Activated gamma-delta T cell treated with anti-CD3 and anti-CD28 coated beads, Interleukin-2, amount 50 U/mL, for 16 hours (primary cell): Measurements from ENCODE around the gene KCNK10.

Experiments used
- DNase-seq: peaks from one replicate; pipeline ENCODE4 v3.0.0-alpha.2; 2020; ENCODE audit warnings: low read depth

The KCNK10 gene

DNA sequence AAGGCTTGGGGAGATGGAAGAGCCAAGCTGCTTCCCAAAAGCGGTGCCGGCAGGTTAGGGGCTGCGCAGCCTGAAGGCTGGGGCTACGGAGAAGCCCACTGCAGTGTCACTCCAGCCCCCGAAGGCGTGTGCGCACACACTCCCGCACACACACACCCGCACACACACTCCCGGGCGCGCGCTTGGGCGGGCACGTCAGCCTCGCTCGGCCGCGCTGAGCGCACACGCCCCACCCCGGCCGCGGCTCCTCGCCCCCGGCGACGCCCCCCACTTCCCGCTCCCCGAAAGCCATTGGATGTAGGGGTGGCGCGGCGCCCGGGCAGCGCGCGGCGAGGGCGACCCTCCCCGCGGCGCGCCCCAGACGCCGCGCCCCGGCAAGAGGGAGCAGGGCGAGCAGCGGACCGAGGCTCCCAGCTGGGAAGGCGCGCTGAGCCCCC, at the start of gene KCNK10:
KCNK10 (minus strand) TSS at position 184 of the 437 bp plus-strand sequence. CDS start 471 bp downstream, outside the sequence.
- no peak for DNase-seq

DNA sequence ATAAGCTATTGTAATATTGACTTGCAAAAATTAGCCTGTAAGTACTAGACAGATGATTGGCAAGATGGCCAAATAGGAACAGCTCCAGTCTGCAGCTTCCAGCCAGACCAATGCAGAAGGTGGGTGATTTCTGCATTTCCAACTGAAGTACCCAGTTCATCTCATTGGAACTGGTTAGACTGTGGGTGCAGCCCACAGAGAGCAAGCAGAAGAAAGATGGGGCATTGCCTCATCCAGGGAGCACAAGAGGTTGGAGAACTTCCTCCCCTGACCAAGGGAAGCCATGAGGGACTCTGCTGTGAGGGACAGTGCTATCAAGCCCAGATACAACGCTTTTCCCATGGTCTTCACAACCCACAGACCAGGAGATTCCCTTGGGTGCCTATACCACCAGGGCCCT, 46.4 kb upstream of the KCNK10 start:
- no peak for DNase-seq

- no peak for DNase-seq
These were observed 41.8 kb upstream of the KCNK10 start for GRCh38 chr14:88364710-88365413.

DNA sequence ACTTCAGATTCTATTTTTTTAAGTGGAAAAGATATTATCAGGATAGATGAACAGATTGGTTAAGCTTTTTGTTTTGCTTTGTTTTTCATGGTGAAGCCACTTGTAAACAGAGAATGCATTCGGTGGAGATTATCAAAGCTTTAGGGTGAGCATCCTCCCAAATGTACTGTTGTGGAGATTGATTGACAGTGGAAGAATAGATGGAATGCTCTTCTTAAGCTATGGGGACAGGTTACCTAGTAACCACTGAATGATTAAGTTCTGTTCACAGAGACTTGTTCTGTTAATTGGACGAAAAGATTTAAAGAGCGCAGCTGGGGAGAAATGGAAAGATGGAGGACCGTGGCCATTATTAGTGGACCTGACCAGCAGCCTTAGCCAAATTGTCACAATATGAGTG, 40.6 kb upstream of the KCNK10 start:
- no peak for DNase-seq

GRCh38 chr14:88359500-88359899, 36.4 kb upstream of the KCNK10 start:
- DNase-seq: no peak

GRCh38 chr14:88354358-88354757, 31.3 kb upstream of the KCNK10 start:
- no peak for DNase-seq

DNA sequence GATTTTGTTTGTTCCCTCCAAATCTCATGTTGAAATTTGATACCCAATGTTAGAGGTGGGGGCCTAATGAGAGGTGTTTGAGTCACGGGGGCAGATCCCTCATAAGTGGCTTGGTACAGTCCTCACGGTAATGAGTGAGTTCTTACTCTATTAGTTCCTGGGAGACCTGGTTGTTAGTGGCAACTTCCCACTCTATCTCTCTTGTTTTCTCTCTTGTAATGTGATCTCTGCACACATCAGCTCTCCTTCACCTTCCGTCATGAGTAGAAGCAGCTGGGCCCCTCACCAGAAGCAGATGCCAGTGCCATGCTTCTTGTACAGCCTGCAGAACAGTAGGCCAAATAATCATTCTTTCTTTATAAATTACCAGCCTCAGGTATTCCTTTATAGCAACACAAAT, 29.6 kb upstream of the KCNK10 start:
- DNase-seq: no peak

DNA sequence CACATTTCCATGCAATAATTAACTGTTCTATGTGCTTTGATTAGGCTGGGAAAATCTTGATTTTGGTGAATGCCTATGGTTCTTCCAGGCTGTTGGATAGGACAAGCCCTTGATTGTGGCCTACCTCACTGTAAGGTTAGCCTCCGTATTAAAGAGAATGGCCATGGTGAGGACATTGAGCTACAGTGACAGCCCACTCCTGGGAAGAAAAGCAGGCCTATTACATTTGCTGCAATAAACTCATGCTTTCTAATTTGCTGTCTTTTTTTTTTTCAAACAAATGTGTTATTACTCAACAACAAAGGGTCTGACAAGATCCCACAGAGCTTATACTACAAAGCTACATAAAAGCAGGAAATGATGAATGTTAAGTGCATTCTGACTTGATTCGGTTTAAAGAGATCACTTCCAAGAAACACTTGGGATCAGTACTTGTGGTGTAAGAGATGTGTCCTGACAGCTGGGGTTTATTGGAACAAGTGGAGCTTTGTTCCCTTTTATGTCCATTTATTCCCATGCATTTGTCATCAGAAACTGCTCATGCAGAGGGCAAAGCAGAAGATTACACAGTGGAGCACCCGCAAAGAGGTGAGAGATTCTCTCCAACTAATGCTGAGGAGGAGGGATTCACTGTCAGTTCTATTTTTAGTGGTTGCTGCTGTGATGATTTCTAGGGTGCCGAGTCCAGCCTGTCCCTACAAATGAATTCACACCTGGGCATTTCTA, 29.1 kb upstream of the KCNK10 start:
- no peak for DNase-seq

DNA sequence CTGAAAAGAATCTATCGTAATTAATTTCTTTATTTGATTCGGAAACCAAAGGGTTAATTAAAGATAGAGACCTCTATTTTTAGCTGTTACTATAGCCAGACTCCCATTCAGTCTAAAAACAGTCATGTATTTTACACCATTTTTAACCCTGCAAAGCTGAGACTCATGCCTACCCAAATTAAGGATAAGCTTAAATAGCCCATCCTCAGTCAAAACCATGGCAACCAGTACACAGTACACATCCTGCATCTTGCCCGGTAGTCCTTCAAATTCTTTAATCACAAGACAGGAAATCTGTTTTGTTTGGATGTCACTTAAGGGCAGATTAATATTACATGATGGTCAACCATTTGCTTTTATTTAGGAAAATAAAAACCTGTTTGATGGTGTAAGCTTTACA, 25.5 kb upstream of the KCNK10 start:
- no peak for DNase-seq

GRCh38 chr14:88346048-88346639, 23.1 kb upstream of the KCNK10 start:
- DNase-seq: no peak

DNA sequence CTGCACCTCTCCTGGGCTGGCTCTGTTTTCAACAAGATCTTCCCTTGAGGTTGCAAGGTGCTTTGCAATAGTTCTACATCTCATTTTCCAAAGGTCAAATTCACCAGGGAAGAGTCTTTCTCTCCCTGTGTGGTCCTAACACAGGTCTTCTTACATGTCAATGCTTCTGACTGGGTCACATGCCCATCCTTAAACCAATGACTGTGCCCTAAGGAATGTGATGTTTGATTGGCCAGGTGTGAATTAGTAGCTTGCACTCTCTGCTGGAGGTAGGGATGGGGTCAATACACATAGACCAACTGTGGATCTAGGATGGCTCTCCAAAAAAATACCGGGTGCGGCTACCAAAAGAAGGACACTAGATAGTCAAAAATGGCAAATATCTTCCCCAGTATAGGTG, 19.9 kb upstream of the KCNK10 start:
- no peak for DNase-seq

- DNase-seq: no peak
These were observed 17.3 kb upstream of the KCNK10 start for GRCh38 chr14:88340357-88340756.

DNA sequence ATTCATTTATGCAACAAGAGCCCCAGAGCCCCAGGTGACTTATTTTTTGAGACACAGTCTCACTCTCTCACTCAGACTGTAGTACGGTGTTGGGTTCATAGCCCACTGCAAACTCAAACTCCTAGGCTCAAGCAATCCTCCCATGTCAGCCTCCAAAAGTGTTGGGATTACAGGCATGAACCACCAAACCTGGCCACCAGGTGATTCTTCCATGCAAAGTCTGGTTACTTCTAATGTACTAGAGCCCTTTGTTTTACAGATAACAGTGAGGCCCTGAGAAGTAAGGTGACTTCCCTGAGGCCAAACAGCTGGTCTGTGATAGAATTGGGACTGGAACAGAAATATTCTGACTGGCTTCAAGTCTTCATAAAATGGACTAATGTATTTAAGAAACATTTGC, 10.0 kb upstream of the KCNK10 start:
- DNase-seq: no peak

DNA sequence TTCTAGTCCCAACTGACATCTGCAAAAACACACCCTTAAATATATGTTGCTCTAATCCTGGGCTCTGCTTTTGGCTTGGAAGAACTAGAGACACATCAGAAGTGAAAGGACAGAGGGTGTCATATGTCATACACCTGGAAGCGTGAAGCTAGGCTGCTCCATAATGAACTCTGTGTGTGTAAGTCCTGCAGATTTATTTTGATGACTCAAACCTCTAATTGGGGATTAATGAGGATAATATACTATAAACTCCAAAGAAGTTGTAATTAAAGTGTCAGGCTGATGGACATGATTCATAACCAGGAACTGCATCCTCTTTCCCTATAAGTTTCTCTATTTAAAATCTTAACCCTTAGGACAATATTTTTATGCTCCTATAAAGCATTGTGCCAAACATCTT, 4.4 kb upstream of the KCNK10 start:
- no peak for DNase-seq

DNA sequence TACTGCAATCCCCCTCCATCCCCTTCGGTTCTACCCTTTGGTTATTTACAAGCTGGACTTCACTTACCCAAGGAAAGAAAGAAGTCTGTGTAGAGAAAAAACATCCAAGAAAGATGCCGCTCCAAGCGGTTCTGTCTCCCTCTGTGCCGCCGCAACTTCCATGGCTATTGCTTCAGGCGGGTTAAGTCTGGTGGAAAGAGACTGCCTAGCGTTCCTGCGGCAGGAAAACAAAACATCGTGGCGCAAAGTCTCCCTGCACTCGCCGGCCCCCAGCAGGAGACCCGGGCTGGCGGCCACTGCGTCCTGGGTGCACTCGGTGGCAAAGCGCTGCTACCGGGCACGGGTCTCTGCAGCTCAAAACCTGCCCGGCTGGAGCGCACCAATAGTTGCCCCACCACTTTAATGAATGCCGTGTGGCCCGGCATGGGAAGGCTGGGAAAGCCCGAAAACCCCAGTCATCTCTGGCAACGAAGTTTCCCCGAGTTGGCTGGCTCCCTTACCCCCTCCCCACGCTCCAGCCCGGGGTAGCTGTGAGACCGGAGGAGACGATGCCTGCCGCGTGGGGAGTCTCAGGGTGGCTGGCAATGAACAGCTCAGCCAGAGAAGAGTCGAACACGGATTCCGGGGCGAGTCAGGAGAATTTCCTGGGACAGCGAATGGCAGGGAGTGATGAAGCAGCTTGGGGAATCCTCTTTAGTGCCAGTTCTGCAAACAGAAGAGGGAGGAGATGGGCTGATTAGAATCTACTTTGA, 3.5 kb upstream of the KCNK10 start:
- no peak for DNase-seq

DNA sequence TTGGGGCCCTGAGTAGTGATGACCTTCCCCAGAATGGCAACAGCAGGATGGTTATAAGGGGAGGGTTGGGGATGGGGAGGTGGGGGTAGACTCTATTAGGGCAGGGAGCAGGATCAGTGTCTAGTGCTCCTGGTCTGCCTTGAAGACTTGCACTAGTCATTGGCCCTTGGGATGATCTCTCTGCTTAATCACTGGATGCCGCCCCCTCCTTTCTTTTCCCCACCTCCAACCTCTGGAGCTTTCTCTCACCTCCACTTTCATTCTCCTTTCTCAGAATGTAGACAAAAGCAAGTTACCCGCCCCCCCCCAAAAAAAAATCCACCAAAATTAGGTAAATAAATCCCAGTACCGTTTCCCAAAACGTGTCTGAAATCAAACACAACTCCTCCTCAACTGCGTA, 2.8 kb upstream of the KCNK10 start:
- DNase-seq: no peak

DNA sequence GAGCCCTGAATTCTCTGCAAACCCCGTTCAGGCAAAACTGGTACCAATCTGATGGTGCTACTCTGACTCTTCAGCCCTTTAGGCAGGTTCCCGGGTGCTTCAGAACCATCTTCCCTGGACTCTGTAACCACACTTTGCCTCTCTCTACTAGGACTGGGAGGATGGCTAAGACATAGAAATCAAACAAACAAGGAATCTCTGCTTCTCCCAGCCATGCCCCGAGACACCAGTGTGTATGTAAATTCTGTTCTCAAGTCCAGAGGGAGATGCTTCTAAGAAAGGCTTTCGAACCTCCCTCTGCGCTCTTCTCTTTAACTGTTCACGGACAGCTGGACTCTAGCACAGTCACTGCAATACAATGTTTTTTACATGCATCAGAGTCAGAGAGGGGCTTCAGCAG, 1.9 kb upstream of the KCNK10 start:
- DNase-seq: no peak

GRCh38 chr14:88324491-88324890, 1.4 kb upstream of the KCNK10 start:
- no peak for DNase-seq

- DNase-seq: no peak
These were observed 592 bp upstream of the KCNK10 start for GRCh38 chr14:88323523-88324199.

DNA sequence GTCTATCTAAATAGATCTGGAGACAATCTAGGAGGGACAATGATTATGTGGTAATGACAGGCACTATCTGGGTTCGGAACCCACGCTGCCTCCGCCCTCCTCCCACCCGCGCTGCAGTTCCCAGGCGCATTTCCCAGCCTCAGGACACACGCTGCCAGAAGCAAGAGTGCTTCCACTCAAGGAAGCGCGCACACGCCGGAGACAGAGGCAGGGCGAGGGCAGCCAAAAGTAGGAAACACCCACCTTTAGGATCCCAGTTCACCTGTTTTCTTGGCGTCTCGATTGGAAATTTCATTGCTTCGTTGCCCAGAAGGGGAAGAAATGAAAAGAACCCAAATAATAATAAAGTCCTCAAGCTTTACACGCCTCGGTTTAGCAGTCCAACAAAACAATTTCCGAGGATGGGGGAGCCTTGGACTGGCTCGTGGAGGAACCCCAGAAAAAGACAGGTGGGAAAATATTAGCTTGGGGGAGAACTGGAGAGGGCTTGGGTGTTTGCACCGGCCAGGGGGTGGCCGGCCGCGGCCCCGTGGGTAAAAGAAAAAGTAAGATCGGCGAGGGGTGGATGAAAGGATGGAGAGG, 474 bp downstream of the KCNK10 start:
- no peak for DNase-seq

DNA sequence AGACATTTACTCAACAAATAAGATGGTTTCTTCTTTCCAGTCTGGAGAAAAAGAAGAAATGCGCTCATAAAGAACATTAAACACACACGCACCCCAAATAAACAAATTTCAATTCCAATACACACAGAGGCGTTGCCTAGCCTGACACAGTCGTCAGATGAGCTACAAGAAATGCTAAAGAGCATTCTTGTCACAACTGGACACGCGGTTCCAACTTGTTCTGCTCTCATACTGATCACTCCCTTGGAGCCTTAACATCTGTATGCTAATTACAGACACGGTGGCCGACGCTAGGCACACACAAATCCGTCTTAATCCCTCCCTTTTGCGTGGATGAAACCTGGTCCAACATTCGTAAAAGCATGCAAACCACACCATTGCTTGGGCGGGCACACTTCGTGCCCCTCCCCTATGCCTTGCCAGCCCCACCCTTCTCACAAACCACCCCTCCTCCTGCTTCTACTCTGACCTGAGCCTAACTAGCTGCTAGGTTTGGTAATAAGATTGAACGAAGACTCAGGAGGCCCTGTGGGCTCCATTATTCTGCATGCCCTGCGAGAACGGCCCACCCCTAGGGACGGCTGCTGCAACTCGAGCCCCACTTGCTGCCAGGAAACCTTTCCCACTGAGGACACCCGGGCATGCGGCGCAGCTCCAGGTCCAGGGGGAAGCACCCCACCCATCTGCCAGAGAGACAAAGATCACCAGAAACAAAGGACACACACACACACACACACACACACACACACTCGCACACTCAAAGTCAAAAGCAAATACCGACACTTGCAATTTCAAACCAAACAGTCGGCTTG, 1.2 kb downstream of the KCNK10 start:
- no peak for DNase-seq
